Measurements from ENCODE around the gene TAL1.

The TAL1 gene

DNA sequence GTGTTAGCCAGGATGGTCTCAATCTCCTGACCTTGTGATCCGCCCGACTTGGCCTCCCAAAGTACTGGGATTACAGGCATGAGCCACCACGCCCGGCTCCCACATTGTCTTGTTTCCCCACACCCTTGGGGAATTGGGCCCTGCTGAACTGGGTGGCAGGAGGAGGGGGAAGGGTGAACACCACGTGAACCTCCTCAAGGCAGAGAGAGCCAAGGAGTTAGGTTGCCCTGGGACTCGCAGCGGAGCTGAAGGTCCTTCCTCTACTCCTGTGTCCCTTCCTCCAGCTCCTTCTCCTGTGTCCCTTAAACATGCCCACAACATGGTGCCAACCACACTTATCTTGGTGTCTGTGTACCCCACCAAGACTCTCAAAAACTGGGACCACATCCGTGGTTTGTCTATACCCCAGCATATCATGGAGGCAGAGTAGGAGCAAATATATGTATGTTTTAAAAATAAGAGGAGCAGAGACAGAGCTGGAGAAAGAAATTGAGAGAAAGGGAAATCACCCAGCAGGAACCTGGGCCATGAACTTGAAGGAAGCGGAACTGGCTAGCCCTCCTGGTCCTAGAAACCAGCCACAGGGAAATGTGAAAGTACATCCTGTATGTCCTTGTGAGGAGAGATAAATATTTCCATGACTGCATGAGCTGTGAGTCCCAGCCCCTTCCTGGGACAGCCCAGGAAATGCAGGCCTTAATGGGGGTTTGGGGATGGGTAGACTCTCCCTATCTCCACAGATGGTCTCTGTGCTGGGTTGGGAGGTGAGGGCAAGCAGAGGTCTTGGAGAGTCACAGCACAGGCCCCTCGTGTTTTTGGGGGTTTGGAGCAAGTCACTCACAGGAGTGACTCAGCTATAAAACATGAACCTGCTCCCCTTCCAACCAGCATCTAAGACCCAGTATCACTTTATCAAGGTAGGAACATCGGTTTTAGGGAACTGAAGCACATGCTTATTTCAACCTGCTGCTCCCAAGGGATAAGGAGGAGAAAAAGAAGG is 9.4 kb upstream of the TAL1 start:
- H3K36me3 ChIP-seq (ENCODE audit: control insufficient read depth, insufficient read depth, low read length) = no peaks in the 10 kb centered on the region
- no peaks in the 10 kb centered on the region for H3K9me3 ChIP-seq (ENCODE audit: control insufficient read depth, insufficient read depth, low read length)
- peaks cover 61% of the 10 kb centered on the region for H3K27me3 ChIP-seq (ENCODE audit: control insufficient read depth, insufficient read depth, low read length)
- H3K9ac ChIP-seq (ENCODE audit: low read depth, low read length) = no peak overlapping the region
- H3K4me1 ChIP-seq (ENCODE audit: control insufficient read depth, insufficient read depth, low read length) = no peaks in the 10 kb centered on the region
- no peak overlapping the region for H3K4me3 ChIP-seq (ENCODE audit: low read depth, low read length)

DNA sequence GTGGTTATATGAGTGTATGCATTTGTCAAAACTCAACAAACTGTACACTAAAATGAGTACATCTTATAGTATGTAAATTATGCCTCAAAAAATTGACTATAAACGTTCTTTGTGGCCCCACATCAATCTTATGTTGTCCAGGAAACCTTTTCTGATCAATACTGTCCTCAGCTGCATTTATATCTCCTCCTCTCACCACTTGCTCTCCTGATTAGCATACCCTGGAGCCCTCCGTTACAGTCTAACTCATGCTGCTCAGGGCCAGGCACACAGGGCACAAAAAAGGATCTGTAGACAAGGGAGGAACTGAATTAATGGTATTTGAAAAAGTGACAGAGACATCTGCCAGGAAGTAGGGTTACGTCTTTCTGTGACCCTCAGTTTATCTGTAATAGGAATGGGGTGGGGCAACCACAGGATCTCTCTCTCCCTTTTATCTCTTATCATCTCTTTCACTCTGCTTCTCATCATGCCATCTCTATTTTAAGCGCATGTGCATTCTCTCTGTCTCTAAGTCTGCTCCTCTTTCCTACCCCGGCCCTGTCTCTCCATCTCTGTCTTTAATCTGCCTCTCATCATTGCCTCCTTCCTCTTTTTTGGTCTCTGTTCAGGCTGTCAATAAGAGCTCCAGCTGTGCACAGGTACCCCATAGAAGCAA is 7.0 kb upstream of the TAL1 start:
- Histone ChIP-seq H3K9ac (ENCODE audit: low read depth, low read length) (no peak overlapping the region), H3K27me3 (ENCODE audit: control insufficient read depth, insufficient read depth, low read length) (peaks cover 73% of the 10 kb centered on the region), H3K9me3 (ENCODE audit: control insufficient read depth, insufficient read depth, low read length) (no peaks in the 10 kb centered on the region), H3K36me3 (ENCODE audit: control insufficient read depth, insufficient read depth, low read length) (no peaks in the 10 kb centered on the region), H3K4me3 (ENCODE audit: low read depth, low read length) (no peak overlapping the region), H3K4me1 (ENCODE audit: control insufficient read depth, insufficient read depth, low read length) (peaks cover 5% of the 10 kb centered on the region)

DNA sequence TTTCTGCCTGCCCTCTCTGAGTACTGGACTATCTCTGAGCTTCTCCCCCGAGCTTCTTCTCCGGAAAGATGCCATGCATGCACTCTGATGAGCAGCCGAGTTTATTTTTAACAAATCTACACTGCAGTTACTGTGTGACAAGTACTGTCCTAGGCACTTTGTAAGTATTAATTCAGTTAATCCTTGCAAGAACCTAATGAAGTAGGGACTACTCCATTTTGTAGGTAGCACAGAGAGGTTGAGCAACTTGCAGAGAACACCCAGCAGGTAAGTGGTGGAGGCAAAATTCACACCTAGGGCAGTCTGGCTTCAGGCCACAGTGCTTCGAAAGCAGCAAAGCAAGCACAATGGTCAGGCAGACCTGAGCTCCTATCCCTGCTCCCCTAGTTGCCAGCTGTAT is 3.8 kb upstream of the TAL1 start:
- peaks cover 10% of the 10 kb centered on the region for H3K4me1 ChIP-seq (ENCODE audit: control insufficient read depth, insufficient read depth, low read length)
- H3K36me3 ChIP-seq (ENCODE audit: control insufficient read depth, insufficient read depth, low read length) = no peaks in the 10 kb centered on the region
- H3K27me3 ChIP-seq (ENCODE audit: control insufficient read depth, insufficient read depth, low read length) = peaks cover 81% of the 10 kb centered on the region
- H3K9me3 ChIP-seq (ENCODE audit: control insufficient read depth, insufficient read depth, low read length) = no peaks in the 10 kb centered on the region
- H3K4me3 ChIP-seq (ENCODE audit: low read depth, low read length) = peak overlapping the region; percentile 9
- no peak overlapping the region for H3K9ac ChIP-seq (ENCODE audit: low read depth, low read length)

DNA sequence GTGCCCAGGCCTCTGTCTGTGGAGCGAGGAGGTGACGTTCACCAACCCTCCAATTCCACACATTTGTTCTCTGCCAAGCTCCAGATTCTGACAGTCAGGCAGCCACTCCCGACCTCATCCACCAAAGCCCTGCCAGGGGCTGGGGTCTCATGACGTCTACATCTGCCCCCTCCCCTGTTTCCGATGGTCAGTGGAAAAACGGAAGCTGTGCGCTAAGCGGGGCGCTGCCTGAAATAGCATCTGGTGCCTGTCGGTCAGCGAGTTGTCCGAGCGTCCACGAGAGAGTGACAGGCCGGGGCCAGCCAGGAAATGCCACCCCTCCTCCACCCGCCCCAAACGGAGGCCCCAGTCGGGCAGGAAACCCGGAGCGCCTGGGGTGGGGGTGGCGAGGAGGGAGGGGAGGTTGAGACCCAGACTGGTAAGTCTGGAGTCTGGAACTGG is 3.2 kb upstream of the TAL1 start:
- Histone ChIP-seq H3K4me3 (ENCODE audit: low read depth, low read length) (peak overlapping the region; percentile 9), H3K4me1 (ENCODE audit: control insufficient read depth, insufficient read depth, low read length) (peaks cover 10% of the 10 kb centered on the region), H3K9me3 (ENCODE audit: control insufficient read depth, insufficient read depth, low read length) (no peaks in the 10 kb centered on the region), H3K36me3 (ENCODE audit: control insufficient read depth, insufficient read depth, low read length) (no peaks in the 10 kb centered on the region), H3K27me3 (ENCODE audit: control insufficient read depth, insufficient read depth, low read length) (peaks cover 86% of the 10 kb centered on the region), H3K9ac (ENCODE audit: low read depth, low read length) (no peak overlapping the region)

DNA sequence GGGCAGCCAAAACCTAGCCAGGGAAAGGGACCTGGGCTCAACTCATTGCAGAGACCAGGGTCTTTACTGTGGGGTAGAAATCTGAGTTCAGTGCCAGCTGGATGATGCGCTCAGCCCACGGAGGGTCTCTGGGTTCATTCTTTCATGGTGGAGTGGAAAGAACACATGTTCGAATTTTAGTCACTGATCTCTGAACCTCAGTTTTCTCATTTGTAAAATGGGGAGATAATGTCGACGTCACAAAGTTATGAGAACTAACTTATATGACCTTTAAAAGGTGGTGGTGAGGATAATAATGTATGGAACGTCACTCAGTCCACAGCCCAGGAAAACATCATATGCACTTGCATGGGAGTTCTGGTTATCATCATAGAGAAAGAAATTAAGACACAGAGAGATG is 1.2 kb upstream of the TAL1 start:
- Histone ChIP-seq H3K4me3 (ENCODE audit: low read depth, low read length) (peak overlapping the region; percentile 30), H3K36me3 (ENCODE audit: control insufficient read depth, insufficient read depth, low read length) (no peaks in the 10 kb centered on the region), H3K27me3 (ENCODE audit: control insufficient read depth, insufficient read depth, low read length) (peaks cover 93% of the 10 kb centered on the region), H3K4me1 (ENCODE audit: control insufficient read depth, insufficient read depth, low read length) (peaks cover 18% of the 10 kb centered on the region), H3K9ac (ENCODE audit: low read depth, low read length) (no peak overlapping the region), H3K9me3 (ENCODE audit: control insufficient read depth, insufficient read depth, low read length) (no peaks in the 10 kb centered on the region)

DNA sequence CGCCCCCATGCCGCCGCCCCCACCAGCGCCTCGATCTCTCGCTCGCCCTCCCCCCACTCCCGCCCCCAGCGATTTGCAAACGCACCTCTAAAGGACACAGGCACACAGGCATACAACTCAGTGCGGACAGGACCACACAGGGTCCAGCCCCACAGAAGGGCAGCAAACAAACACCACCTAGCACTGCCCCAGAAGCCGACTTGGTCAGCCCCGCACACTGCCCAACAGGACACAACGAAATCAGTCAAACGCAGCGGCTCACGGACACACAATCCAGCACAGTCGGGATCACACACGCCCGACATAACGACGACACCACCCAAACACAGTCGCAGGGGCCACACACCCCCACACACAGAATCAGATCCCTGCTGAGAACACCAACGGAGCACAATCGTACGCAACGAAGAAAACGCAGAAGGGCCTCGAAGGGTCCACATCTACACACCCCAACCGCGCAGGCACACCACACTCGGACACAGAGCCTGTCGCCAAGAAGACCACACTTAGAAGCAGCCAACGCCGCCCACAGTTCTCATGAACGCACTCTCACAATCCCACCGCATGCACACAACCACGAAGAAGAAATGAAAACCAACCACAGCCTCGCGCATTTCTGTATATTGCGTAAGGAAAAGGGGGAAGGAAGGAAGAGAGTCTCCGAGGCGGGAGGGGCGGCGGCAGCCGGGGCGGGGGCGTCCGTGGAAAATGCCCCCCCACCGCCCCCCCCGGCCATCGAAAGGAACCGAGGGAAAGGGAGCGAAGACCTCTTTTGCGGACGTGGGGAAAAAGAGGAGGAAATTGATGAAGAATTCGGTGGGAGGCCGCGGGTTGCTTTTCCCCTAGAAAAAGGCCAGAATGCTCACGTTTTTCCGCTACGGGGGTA is 481 bp downstream of the TAL1 start:
- H3K4me3 ChIP-seq (ENCODE audit: low read depth, low read length) = peak overlapping the region; percentile 50
- H3K9me3 ChIP-seq (ENCODE audit: control insufficient read depth, insufficient read depth, low read length) = no peaks in the 10 kb centered on the region
- no peak overlapping the region for H3K9ac ChIP-seq (ENCODE audit: low read depth, low read length)
- peaks cover 18% of the 10 kb centered on the region for H3K4me1 ChIP-seq (ENCODE audit: control insufficient read depth, insufficient read depth, low read length)
- no peaks in the 10 kb centered on the region for H3K36me3 ChIP-seq (ENCODE audit: control insufficient read depth, insufficient read depth, low read length)
- peaks cover 98% of the 10 kb centered on the region for H3K27me3 ChIP-seq (ENCODE audit: control insufficient read depth, insufficient read depth, low read length)

DNA sequence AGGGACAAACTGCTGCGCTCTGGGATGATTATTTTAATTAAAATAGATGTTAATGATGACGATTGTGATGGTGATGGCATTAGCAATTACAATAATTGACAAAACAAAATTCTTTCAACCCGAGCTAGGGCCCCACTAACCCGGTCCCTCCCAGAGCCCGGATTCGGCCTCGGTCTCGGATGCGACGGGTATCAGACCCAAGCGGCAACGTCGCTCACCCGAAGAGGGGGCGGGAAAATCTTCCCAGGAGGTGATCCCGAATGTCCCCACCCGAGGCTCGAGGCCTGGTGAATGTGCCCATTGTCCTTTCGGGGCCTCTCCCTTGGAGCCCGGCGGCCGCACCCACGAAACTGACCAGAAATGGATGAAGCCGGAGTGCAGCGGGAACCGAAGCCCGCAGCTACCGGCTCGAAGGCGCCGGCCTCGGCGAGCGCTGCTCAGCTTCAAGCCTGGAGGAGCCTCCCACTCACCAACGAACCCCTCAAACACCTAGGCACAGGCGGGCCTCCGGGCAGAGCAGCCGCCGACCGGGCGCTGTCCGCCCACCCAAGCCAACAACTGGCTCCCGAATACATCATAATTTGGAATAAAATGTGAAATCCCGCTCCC is 1.2 kb downstream of the TAL1 start:
- peak overlapping the region; percentile 1 for H3K4me3 ChIP-seq (ENCODE audit: low read depth, low read length)
- H3K9me3 ChIP-seq (ENCODE audit: control insufficient read depth, insufficient read depth, low read length) = no peaks in the 10 kb centered on the region
- H3K27me3 ChIP-seq (ENCODE audit: control insufficient read depth, insufficient read depth, low read length) = peaks cover 98% of the 10 kb centered on the region
- H3K36me3 ChIP-seq (ENCODE audit: control insufficient read depth, insufficient read depth, low read length) = no peaks in the 10 kb centered on the region
- peaks cover 18% of the 10 kb centered on the region for H3K4me1 ChIP-seq (ENCODE audit: control insufficient read depth, insufficient read depth, low read length)
- no peak overlapping the region for H3K9ac ChIP-seq (ENCODE audit: low read depth, low read length)

DNA sequence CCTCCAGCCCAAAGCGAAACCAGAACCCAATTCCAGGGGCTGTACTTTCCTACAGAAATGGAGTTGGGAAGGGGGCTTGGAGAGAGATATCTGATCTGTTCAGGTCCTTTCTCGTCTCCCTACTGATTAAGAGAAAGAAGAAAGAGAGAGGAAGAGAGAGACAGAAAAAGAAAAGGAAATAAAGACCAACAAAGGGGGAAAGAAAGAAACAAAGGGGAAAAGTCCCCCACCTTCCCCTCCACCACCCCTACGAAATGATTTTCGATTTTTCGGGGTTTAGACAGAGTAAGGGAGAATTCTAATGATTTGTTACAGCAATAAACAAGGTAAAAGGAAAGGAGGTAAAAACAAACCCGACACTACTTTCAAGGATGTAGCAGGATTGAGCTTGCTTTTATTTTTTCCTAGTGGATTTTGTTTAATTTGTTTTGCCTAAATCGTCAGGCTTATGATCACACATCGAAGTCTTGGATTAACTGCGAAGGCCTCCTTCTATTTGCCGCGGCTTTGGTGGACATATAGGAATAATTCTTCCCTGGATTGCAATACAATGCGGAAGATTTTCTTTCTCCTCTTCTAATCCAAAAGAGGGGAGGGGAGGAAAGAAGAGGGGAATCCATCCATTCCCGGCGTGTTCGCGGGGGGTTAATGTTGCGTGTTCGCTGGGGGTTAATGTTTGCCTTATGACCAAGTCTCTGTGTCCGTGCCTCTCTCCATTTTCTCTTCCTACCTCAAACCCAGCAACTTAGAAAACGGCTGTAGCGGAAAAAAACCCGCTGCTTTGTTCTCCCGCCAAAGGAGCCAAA is 1.9 kb downstream of the TAL1 start:
- Histone ChIP-seq H3K4me1 (ENCODE audit: control insufficient read depth, insufficient read depth, low read length) (peaks cover 16% of the 10 kb centered on the region), H3K9ac (ENCODE audit: low read depth, low read length) (no peak overlapping the region), H3K36me3 (ENCODE audit: control insufficient read depth, insufficient read depth, low read length) (no peaks in the 10 kb centered on the region), H3K9me3 (ENCODE audit: control insufficient read depth, insufficient read depth, low read length) (no peaks in the 10 kb centered on the region), H3K27me3 (ENCODE audit: control insufficient read depth, insufficient read depth, low read length) (peaks cover 95% of the 10 kb centered on the region), H3K4me3 (ENCODE audit: low read depth, low read length) (peak overlapping the region; percentile 45)

DNA sequence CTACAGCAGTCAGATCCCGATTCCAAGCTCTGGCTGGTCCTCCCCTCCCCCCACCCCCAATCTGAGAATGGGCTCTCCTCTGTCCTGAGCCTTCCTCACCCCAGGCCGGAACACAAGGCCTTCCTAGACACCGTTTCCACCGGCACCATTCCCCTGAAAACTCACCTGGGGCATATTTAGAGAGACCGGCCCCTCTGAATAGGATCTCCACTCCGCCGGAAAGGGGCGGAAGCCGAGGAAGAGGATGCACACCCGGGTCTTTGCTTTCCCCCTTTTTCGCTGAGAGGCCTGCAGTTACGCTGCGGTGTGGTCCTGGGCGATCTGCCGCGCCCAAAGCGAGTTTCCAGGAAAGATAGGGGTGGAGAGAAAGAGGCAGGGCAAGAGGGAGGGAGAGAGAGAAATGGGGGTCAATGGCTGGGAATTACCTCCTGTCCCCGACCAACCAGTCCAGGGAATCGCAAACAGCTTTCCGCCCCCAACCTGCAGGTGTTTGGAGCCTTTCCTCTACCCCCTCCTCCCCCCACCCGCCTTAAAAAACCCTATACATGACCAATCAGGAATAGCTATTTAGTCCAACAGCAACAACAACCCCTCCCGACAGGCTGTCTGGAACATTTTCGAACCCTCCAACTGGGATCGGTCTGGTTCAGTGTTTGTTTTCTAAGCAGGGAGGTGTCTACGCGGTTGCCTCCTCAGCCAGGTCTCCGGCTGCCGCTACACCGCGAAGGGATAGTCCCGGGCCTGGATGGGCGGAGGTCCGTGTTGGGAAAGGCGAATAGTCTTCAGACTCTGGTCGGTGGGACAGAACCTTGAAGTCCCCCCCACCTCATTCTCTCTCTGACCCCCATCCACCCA is 2.8 kb downstream of the TAL1 start:
- Histone ChIP-seq H3K4me3 (ENCODE audit: low read depth, low read length) (peak overlapping the region; percentile 45), H3K9ac (ENCODE audit: low read depth, low read length) (no peak overlapping the region), H3K27me3 (ENCODE audit: control insufficient read depth, insufficient read depth, low read length) (peaks cover 95% of the 10 kb centered on the region), H3K36me3 (ENCODE audit: control insufficient read depth, insufficient read depth, low read length) (no peaks in the 10 kb centered on the region), H3K9me3 (ENCODE audit: control insufficient read depth, insufficient read depth, low read length) (no peaks in the 10 kb centered on the region), H3K4me1 (ENCODE audit: control insufficient read depth, insufficient read depth, low read length) (peaks cover 15% of the 10 kb centered on the region)

DNA sequence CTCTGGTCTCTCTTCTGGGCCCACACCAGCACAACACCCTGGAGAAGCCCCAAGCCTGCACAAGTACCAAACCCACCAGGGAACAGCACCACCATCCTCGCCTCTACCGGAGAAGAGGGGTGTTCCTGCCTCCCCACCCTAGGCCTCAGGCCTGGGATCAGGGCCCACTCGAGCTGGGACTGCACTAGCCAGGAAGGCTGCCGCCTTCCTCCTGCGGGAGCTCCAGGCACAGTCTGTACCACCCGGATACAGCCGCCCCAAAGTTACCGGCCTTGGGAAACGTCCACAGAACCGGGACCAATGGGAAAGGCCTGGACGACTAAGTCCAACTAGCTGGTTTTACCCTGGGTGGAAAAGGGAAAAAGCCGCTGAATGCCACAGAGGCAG is 3.4 kb downstream of the TAL1 start:
- H3K36me3 ChIP-seq (ENCODE audit: control insufficient read depth, insufficient read depth, low read length) = no peaks in the 10 kb centered on the region
- peak overlapping the region; percentile 45 for H3K4me3 ChIP-seq (ENCODE audit: low read depth, low read length)
- peaks cover 95% of the 10 kb centered on the region for H3K27me3 ChIP-seq (ENCODE audit: control insufficient read depth, insufficient read depth, low read length)
- no peaks in the 10 kb centered on the region for H3K9me3 ChIP-seq (ENCODE audit: control insufficient read depth, insufficient read depth, low read length)
- peaks cover 19% of the 10 kb centered on the region for H3K4me1 ChIP-seq (ENCODE audit: control insufficient read depth, insufficient read depth, low read length)
- H3K9ac ChIP-seq (ENCODE audit: low read depth, low read length) = no peak overlapping the region
